AG08395 (cell line): ENCODE measurements around the gene CTSA.
"Not testable (repeated sequence)": the region's sequence is repeated elsewhere in the genome, so short reads cannot be mapped to it uniquely, and the experiment has no call there.

Experiments
- DNase-seq: peaks from one replicate; pipeline ENCODE4 v3.0.0; 2012; ENCODE audit warnings: mixed read lengths, low spot score

The CTSA gene

GRCh38 chr20:45866454-45866853 is 24.7 kb upstream of the CTSA start:
- DNase-seq = no peak

GRCh38 chr20:45867136-45867818 is 23.9 kb upstream of the CTSA start:
- no peak for DNase-seq

- peak; percentile 80 for DNase-seq
Measured at GRCh38 chr20:45867819-45868176, 23.3 kb upstream of the CTSA start.

GRCh38 chr20:45872626-45873025 is 18.5 kb upstream of the CTSA start:
- no peak for DNase-seq

GRCh38 chr20:45873409-45874103 is 17.6 kb upstream of the CTSA start:
- no peak for DNase-seq

GRCh38 chr20:45874104-45874481 is 17.0 kb upstream of the CTSA start:
- not testable (repeated sequence) for DNase-seq

GRCh38 chr20:45874576-45874975 is 16.6 kb upstream of the CTSA start:
- no peak for DNase-seq

GRCh38 chr20:45878076-45878761 is 12.9 kb upstream of the CTSA start:
- peak; percentile 39 for DNase-seq

- DNase-seq = peak; percentile 100
Measured at GRCh38 chr20:45880988-45881788, 9.9 kb upstream of the CTSA start, which contains the start of gene ZSWIM1. TSS of gene ZSWIM1 (plus strand) at chr20:45881227. CDS start at chr20:45882593, 1,366 bp downstream.

GRCh38 chr20:45882469-45883099 is 8.6 kb upstream of the CTSA start:
- DNase-seq = no peak

GRCh38 chr20:45883100-45883469 is 8.1 kb upstream of the CTSA start:
- no peak for DNase-seq

- no peak for DNase-seq
Measured at GRCh38 chr20:45886590-45887345, 4.4 kb upstream of the CTSA start.

- DNase-seq = no peak
Measured at GRCh38 chr20:45887346-45887715, 3.8 kb upstream of the CTSA start, which contains the start of gene SPATA25. TSS of gene SPATA25 (minus strand) at chr20:45887622. CDS start at chr20:45887590, 32 bp downstream.

- DNase-seq = no peak
Measured at GRCh38 chr20:45888681-45889080, 2.5 kb upstream of the CTSA start.

GRCh38 chr20:45890077-45890984 is 804 bp upstream of the CTSA start:
- DNase-seq = peak; percentile 76

GRCh38 chr20:45892049-45892825 is 1.1 kb downstream of the CTSA start:
- DNase-seq = peak; percentile 77

GRCh38 chr20:45892828-45893500 is 1.8 kb downstream of the CTSA start:
- DNase-seq = no peak

- no peak for DNase-seq
Measured at GRCh38 chr20:45893831-45894230, 2.7 kb downstream of the CTSA start.

GRCh38 chr20:45894797-45895196 is 3.7 kb downstream of the CTSA start:
- no peak for DNase-seq
